Neuronal stem cell (in vitro differentiated cells): ENCODE results near the gene CPLX3.

Experiments
- DNase-seq: peaks from one replicate; pipeline ENCODE4 v3.0.0-alpha.2; 2013; ENCODE audit warnings: low spot score
- H2AFZ ChIP-seq: one replicate; pipeline ENCODE4 v1.6.1; 2013; ENCODE audit warnings: mild to moderate bottlenecking, low read length, inconsistent platforms
- H2AK5ac ChIP-seq: 2 replicates; pipeline ENCODE4 v1.6.1; 2013; ENCODE audit warnings: low read depth, mild to moderate bottlenecking, inconsistent platforms, low read length, moderate library complexity, mixed read lengths
- H2BK120ac ChIP-seq: 2 replicates; pipeline ENCODE4 v1.6.1; 2013; ENCODE audit warnings: low read depth, mild to moderate bottlenecking, inconsistent platforms, low read length, moderate library complexity, mixed read lengths
- H2BK12ac ChIP-seq: one replicate; pipeline ENCODE4 v1.6.1; 2013; ENCODE audit warnings: low read length, inconsistent platforms
- H2BK15ac ChIP-seq: 2 replicates; pipeline ENCODE4 v1.6.1; 2013; ENCODE audit warnings: mild to moderate bottlenecking, low read length, inconsistent platforms, mixed read lengths
- H2BK5ac ChIP-seq: one replicate; pipeline ENCODE4 v1.6.1; 2013; ENCODE audit warnings: inconsistent platforms, mild to moderate bottlenecking, low read length, moderate library complexity
- H3K14ac ChIP-seq: one replicate; pipeline ENCODE4 v1.6.1; 2013; ENCODE audit warnings: low read length, inconsistent platforms
- H3K18ac ChIP-seq: 2 replicates; pipeline ENCODE4 v1.6.1; 2013; ENCODE audit warnings: low read length, inconsistent platforms
- H3K23ac ChIP-seq: 2 replicates; pipeline ENCODE4 v1.6.1; 2013; ENCODE audit warnings: low read depth, mild to moderate bottlenecking, mixed read lengths, low read length, inconsistent platforms; ENCODE audit not compliant: poor library complexity
- H3K27ac ChIP-seq: replicated peaks from 3 replicates; pipeline ENCODE4 v1.5.1; 2013; ENCODE audit warnings: low read length, inconsistent platforms
- H3K27me3 ChIP-seq, 3 experiments: 2 replicates each; pipeline ENCODE4 v1.6.1; 2013; ENCODE audit warnings: low read length in 3 of 3, mild to moderate bottlenecking in 2 of 3, inconsistent platforms in 1 of 3, low read depth in 1 of 3, mixed read lengths in 1 of 3, moderate library complexity in 1 of 3; ENCODE audit not compliant: control insufficient read depth in 3 of 3, insufficient read depth in 3 of 3
- H3K36me3 ChIP-seq, 2 donors: replicated peaks in 1 of 2; 2 replicates each; pipeline ENCODE4 v1.6.1; 2013; ENCODE audit warnings: low read length in 2 of 2; ENCODE audit not compliant: control insufficient read depth in 2 of 2, insufficient read depth in 2 of 2
- H3K4ac ChIP-seq: 2 replicates; pipeline ENCODE4 v1.6.1; 2013; ENCODE audit warnings: inconsistent platforms, mild to moderate bottlenecking, low read length, moderate library complexity
- H3K4me1 ChIP-seq, 2 donors: 1 replicate in 1 of 2; 2 replicates in 1 of 2; pipeline ENCODE4 v1.6.1; 2013; ENCODE audit warnings: low read length in 2 of 2, low read depth in 1 of 2; ENCODE audit not compliant: control insufficient read depth in 2 of 2, insufficient read depth in 1 of 2
- H3K4me2 ChIP-seq: one replicate; pipeline ENCODE4 v1.6.1; 2013; ENCODE audit warnings: mild to moderate bottlenecking, low read length, inconsistent platforms; ENCODE audit not compliant: insufficient read depth, poor library complexity, severe bottlenecking
- H3K4me3 ChIP-seq, 2 donors: 2 replicates each; pipeline ENCODE4 v1.5.1; 2013; ENCODE audit warnings: low read length in 2 of 2, mild to moderate bottlenecking in 2 of 2, inconsistent platforms in 1 of 2, moderate library complexity in 1 of 2
- H3K79me1 ChIP-seq: one replicate; pipeline ENCODE4 v1.6.1; 2013; ENCODE audit warnings: low read depth, mild to moderate bottlenecking, inconsistent platforms, low read length, moderate library complexity
- H3K9ac ChIP-seq: one replicate; pipeline ENCODE4 v1.6.1; 2013; ENCODE audit warnings: mild to moderate bottlenecking, low read depth, low read length, inconsistent platforms; ENCODE audit not compliant: poor library complexity
- H3K9me3 ChIP-seq, 2 donors: replicated peaks in 1 of 2; 2 replicates each; pipeline versions ENCODE3 to v1.6.1; 2013; ENCODE audit warnings: low read length in 2 of 2, mild to moderate bottlenecking in 2 of 2, inconsistent platforms in 1 of 2, low read depth in 1 of 2, mixed read lengths in 1 of 2, moderate library complexity in 1 of 2; ENCODE audit not compliant: control insufficient read depth in 2 of 2, insufficient read depth in 1 of 2
- H4K8ac ChIP-seq: one replicate; pipeline ENCODE4 v1.6.1; 2013; ENCODE audit warnings: low read depth, mild to moderate bottlenecking, inconsistent platforms, low read length, moderate library complexity
- H4K91ac ChIP-seq: one replicate; pipeline ENCODE4 v1.6.1; 2013; ENCODE audit warnings: low read length, low read depth, mild to moderate bottlenecking, inconsistent platforms; ENCODE audit not compliant: poor library complexity
- WGBS, 2 donors: extraction: QIAGEN DNeasy Blood & Tissue Kit; methylation state at CpG; one replicate each; pipeline ENCODE4 v1.1.7; 2013; ENCODE audit warnings: missing lambda C conversion rate in 2 of 2, mixed read lengths in 1 of 2; ENCODE audit not compliant: insufficient read length in 2 of 2, insufficient replicate concordance in 1 of 2; ENCODE audit errors: extremely low coverage in 2 of 2; 5-methylcytosine and 5-hydroxymethylcytosine counted together

CPLX3 gene

GRCh38 chr15:74812533-74812932, 13.9 kb upstream of the CPLX3 start, which contains the start of gene LMAN1L:
Gene LMAN1L, plus strand, starts transcription at chr15:74812835. Its CDS starts 20 bp downstream, at chr15:74812855.
- H2AK5ac ChIP-seq, result peak within 1 kb of the TSS; percentile 86
- peaks cover 6% of the 10 kb centered on the region in 2 donors for H3K4me1 ChIP-seq
- no CpG with 5 or more reads among the region's 12 CpGs for WGBS, 2 donors
- H3K9ac ChIP-seq, result no peak within 1 kb of the TSS
- no peak within 1 kb of the TSS for H2BK12ac ChIP-seq
- no peaks in the 10 kb centered on the region for H3K27me3 ChIP-seq
- no peak within 1 kb of the TSS for H3K4me3 ChIP-seq
- H2BK5ac ChIP-seq, result peak within 1 kb of the TSS; percentile 53
- no peak within 1 kb of the TSS for H4K8ac ChIP-seq
- H3K14ac ChIP-seq, result no peak within 1 kb of the TSS
- H3K36me3 ChIP-seq, result no peaks in the 10 kb centered on the region
- no peak within 1 kb of the TSS for H3K4ac ChIP-seq
- peak within 1 kb of the TSS; percentile 21 for H2BK15ac ChIP-seq
- H3K9me3 ChIP-seq, result no peaks in the 10 kb centered on the region
- no peaks in the 10 kb centered on the region for H3K79me1 ChIP-seq
- no peak for DNase-seq
- no peak within 1 kb of the TSS for H3K18ac ChIP-seq
- H4K91ac ChIP-seq, result peak within 1 kb of the TSS; percentile 85
- H3K4me2 ChIP-seq, result no peak within 1 kb of the TSS
- H2AFZ ChIP-seq, result no peak within 1 kb of the TSS
- no peak within 1 kb of the TSS for H3K23ac ChIP-seq
- H2BK120ac ChIP-seq, result no peak within 1 kb of the TSS
- H3K27ac ChIP-seq, result no peak within 1 kb of the TSS

DNA sequence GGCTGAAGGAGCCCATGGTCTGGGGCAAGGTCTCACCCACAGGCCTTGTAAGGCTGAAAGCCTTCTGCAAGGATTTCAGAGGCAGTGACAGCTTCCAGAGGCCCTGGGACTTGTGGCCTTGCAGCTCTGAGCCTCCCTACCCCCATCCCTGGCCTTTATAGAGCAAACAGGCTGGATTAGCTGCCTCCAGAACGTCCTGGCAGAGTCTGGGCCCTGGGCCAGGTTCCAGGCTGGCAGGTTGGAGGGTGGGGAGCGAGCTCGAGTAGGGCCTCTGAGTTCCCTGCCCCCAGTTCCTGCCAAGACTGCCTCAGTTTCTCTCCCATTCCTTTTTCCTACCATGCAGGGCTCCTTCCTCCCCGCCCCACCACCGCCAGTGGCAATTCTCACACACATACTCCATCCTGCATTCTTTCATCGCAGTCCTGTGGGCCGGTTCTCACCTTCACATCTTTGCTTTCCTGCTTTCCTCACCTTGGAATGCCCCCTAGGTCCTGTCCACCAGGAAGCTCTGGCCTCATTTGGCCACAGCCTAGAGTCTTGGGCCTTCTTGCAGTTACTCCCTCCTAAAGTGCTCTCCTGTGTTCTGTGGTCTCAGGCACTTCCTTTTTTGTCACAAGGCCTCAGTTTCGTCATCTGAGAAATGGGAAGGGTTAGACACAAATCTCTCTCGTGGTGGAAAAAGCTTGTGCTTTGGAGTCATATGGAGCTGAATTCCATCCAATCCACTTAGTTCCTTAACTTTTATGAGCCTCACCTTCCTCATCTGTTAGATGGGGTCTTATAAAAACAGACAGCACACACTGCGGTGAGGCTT, 11.1 kb upstream of the CPLX3 start:
- Histone ChIP-seq H2BK5ac (no peak overlapping the region), H4K91ac (no peak overlapping the region)

DNA sequence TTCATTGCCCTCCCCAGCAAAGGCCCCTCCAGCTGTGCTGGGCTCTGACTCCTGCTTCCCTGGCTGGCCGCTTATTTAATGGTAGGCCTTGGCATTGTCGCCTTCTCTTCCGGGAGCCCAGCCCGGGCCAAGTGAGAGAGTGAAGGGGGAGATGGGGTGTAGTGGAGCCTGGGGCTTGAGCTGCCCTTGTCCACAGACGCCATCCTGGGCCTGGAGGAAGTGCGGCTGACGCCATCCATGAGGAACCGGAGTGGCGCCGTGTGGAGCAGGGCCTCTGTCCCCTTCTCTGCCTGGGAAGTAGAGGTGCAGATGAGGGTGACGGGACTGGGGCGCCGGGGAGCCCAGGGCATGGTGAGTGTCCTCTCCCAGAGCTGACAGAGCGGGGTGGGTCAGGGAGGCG, 10.5 kb upstream of the CPLX3 start:
- no peak for DNase-seq
- peak overlapping the region; percentile 23 for H3K4ac ChIP-seq
- H3K9me3 ChIP-seq, result no peaks in the 10 kb centered on the region
- H2BK5ac ChIP-seq, result no peak overlapping the region
- H3K9ac ChIP-seq, result peak overlapping the region; percentile 44
- peak overlapping the region; percentile 71 for H3K14ac ChIP-seq
- H2AK5ac ChIP-seq, result peak overlapping the region; percentile 84
- WGBS, 2 donors, result no CpG with 5 or more reads among the region's 15 CpGs
- H2BK120ac ChIP-seq, result peak overlapping the region; percentile 81
- no peak overlapping the region for H2AFZ ChIP-seq
- no peaks in the 10 kb centered on the region for H3K79me1 ChIP-seq
- no peak overlapping the region for H3K4me3 ChIP-seq
- peak overlapping the region; percentile 52 for H3K23ac ChIP-seq
- no peak overlapping the region for H2BK15ac ChIP-seq
- H3K18ac ChIP-seq, result peak overlapping the region; percentile 87
- no peak overlapping the region for H3K4me2 ChIP-seq
- H3K27me3 ChIP-seq, result peaks cover 0 to 22% (median 0%) of the 10 kb centered on the region in 3 experiments
- H3K4me1 ChIP-seq, result peaks cover 3 to 9% of the 10 kb centered on the region in 2 donors
- H2BK12ac ChIP-seq, result peak overlapping the region; percentile 58
- no peaks in the 10 kb centered on the region for H3K36me3 ChIP-seq
- H4K8ac ChIP-seq, result peak overlapping the region; percentile 43
- no peak overlapping the region for H3K27ac ChIP-seq
- no peak overlapping the region for H4K91ac ChIP-seq

More for the DNA sequence above, 11.1 kb upstream of the CPLX3 start:
- Histone ChIP-seq H2BK15ac (no peak overlapping the region), H3K23ac (peak overlapping the region; percentile 52), H3K27ac (no peak overlapping the region), H2BK120ac (no peak overlapping the region), H2BK12ac (peak overlapping the region; percentile 18), H3K4me1 (peaks cover 2 to 6% of the 10 kb centered on the region in 2 donors), H3K9me3 (no peaks in the 10 kb centered on the region), H3K4me2 (no peak overlapping the region), H3K14ac (peak overlapping the region; percentile 31), H3K4ac (no peak overlapping the region), H2AK5ac (peak overlapping the region; percentile 25), H3K79me1 (no peaks in the 10 kb centered on the region), H3K4me3 (no peak overlapping the region), H4K8ac (no peak overlapping the region), H3K27me3 (peaks cover 0 to 16% (median 0%) of the 10 kb centered on the region in 3 experiments), H2AFZ (no peak overlapping the region), H3K18ac (peak overlapping the region; percentile 60), H3K36me3 (no peaks in the 10 kb centered on the region), H3K9ac (no peak overlapping the region)
- no peak for DNase-seq
- no CpG with 5 or more reads among the region's 10 CpGs for WGBS, 2 donors

- Histone ChIP-seq H3K18ac (peak overlapping the region; percentile 87), H2AFZ (no peak overlapping the region), H3K36me3 (no peaks in the 10 kb centered on the region), H3K4me1 (peaks cover 6 to 15% of the 10 kb centered on the region in 2 donors), H3K14ac (peak overlapping the region; percentile 71), H3K27me3 (peaks cover 0 to 30% (median 0%) of the 10 kb centered on the region in 3 experiments), H3K4me2 (no peak overlapping the region), H3K4me3 (no peak overlapping the region), H3K23ac (peak overlapping the region; percentile 73), H2BK15ac (no peak overlapping the region), H2BK5ac (no peak overlapping the region), H3K9me3 (no peaks in the 10 kb centered on the region), H4K91ac (no peak overlapping the region), H2BK12ac (no peak overlapping the region), H2BK120ac (no peak overlapping the region), H3K9ac (no peak overlapping the region), H2AK5ac (peak overlapping the region; percentile 84), H3K79me1 (no peaks in the 10 kb centered on the region), H3K27ac (no peak overlapping the region), H4K8ac (no peak overlapping the region), H3K4ac (no peak overlapping the region)
- no peak for DNase-seq
- WGBS, 2 donors, result no CpG with 5 or more reads among the region's 19 CpGs
Measured at GRCh38 chr15:74816624-74817369, 9.6 kb upstream of the CPLX3 start.
